GM23338 (cell line): Measurements from ENCODE around the gene MARK2.

Experiments
- CREB1 ChIP-seq: fragments of 250-450 bp; sonication (Bioruptor Pico); IDR thresholded peaks from 2 replicates; pipeline ENCODE4 v1.5.0; 2020; ENCODE audit warnings: low read depth, mild to moderate bottlenecking, moderate library complexity
- CTCF ChIP-seq, 2 experiments: fragments of 200-600 bp in 1 of 2; sonication (generic) in 1 of 2; conservative IDR thresholded peaks; 2 replicates each; pipeline versions ENCODE4 v1.5.1 to v1.6.1; 2016 to 2017; ENCODE audit warnings: antibody characterized with exemption in 2 of 2, low read depth in 2 of 2, mild to moderate bottlenecking in 2 of 2, moderate library complexity in 1 of 2
- ETS1 ChIP-seq: IDR thresholded peaks from 2 replicates; pipeline ENCODE4 v1.6.1; 2016; ENCODE audit warnings: antibody characterized with exemption
- EZH2 ChIP-seq: fragments of 200-600 bp; sonication (generic); IDR thresholded peaks from one replicate; pipeline ENCODE4 v1.8.0; 2017; ENCODE audit warnings: antibody characterized with exemption, mild to moderate bottlenecking, low read depth; ENCODE audit not compliant: unreplicated experiment
- EZH2phosphoT487 ChIP-seq: fragments of 200-600 bp; sonication (generic); IDR thresholded peaks from one replicate; pipeline ENCODE4 v1.8.1; 2018; ENCODE audit warnings: antibody characterized with exemption; ENCODE audit not compliant: unreplicated experiment
- JUNB ChIP-seq: IDR thresholded peaks from one replicate; pipeline ENCODE4 v1.6.1; 2016; ENCODE audit warnings: antibody characterized with exemption; ENCODE audit not compliant: unreplicated experiment
- POLR2AphosphoS5 ChIP-seq: IDR thresholded peaks from 2 replicates; pipeline ENCODE4 v1.6.1; 2016; ENCODE audit warnings: antibody characterized with exemption, low read depth
- REST ChIP-seq: IDR thresholded peaks from one replicate; pipeline ENCODE4 v1.6.1; 2018; ENCODE audit warnings: antibody characterized with exemption; ENCODE audit not compliant: unreplicated experiment
- ZNF114 ChIP-seq: fragments of 250-450 bp; sonication (Bioruptor Pico); IDR thresholded peaks from 2 replicates; pipeline ENCODE4 v1.5.0; 2020; ENCODE audit warnings: mild to moderate bottlenecking, moderate library complexity
- ZNF331 ChIP-seq: fragments of 250-450 bp; sonication (Bioruptor Pico); IDR thresholded peaks from 2 replicates; pipeline ENCODE4 v1.5.0; 2020; ENCODE audit warnings: low read depth, mild to moderate bottlenecking, moderate library complexity
- TF ChIP-seq, protein P1 (sequence below): fragments of 250-450 bp; sonication (Bioruptor Pico); IDR thresholded peaks from 2 replicates; pipeline ENCODE4 v1.5.0; 2020; ENCODE audit warnings: mild to moderate bottlenecking, moderate library complexity

DNA sequence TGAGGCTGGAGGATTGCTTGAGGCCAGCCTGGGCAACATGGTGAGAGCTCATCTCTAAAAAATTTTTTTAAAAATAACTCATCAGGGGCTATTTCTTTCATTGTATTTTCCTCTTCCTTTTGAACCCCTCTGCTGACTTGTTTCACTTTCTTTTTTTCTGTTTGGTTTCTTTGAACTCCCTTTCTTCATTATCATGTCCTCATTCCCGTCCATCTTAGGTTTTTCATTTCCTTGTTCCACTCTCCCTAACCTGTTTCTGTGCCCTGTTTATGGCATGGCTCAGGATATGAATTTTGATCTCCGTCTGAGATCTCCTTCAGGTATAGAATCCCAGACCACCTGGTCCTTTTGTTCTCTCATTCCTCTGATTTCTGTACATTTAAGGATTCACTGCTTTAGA, 12.5 kb downstream of the MARK2 start:
- TF ChIP-seq CTCF (conservative IDR thresholded peaks at IDR 0.05; ENCODE audit: low read depth in 2 of 2) (no peak), REST (no peak), POLR2AphosphoS5 (no peak), EZH2 (no peak), JUNB (no peak), EZH2phosphoT487 (no peak), CREB1 (CRISPR knock-in tag) (no peak), ETS1 (no peak), ZNF114 (CRISPR knock-in tag) (no peak), ZNF331 (CRISPR knock-in tag) (no peak)
- TF ChIP-seq, protein P1, sequence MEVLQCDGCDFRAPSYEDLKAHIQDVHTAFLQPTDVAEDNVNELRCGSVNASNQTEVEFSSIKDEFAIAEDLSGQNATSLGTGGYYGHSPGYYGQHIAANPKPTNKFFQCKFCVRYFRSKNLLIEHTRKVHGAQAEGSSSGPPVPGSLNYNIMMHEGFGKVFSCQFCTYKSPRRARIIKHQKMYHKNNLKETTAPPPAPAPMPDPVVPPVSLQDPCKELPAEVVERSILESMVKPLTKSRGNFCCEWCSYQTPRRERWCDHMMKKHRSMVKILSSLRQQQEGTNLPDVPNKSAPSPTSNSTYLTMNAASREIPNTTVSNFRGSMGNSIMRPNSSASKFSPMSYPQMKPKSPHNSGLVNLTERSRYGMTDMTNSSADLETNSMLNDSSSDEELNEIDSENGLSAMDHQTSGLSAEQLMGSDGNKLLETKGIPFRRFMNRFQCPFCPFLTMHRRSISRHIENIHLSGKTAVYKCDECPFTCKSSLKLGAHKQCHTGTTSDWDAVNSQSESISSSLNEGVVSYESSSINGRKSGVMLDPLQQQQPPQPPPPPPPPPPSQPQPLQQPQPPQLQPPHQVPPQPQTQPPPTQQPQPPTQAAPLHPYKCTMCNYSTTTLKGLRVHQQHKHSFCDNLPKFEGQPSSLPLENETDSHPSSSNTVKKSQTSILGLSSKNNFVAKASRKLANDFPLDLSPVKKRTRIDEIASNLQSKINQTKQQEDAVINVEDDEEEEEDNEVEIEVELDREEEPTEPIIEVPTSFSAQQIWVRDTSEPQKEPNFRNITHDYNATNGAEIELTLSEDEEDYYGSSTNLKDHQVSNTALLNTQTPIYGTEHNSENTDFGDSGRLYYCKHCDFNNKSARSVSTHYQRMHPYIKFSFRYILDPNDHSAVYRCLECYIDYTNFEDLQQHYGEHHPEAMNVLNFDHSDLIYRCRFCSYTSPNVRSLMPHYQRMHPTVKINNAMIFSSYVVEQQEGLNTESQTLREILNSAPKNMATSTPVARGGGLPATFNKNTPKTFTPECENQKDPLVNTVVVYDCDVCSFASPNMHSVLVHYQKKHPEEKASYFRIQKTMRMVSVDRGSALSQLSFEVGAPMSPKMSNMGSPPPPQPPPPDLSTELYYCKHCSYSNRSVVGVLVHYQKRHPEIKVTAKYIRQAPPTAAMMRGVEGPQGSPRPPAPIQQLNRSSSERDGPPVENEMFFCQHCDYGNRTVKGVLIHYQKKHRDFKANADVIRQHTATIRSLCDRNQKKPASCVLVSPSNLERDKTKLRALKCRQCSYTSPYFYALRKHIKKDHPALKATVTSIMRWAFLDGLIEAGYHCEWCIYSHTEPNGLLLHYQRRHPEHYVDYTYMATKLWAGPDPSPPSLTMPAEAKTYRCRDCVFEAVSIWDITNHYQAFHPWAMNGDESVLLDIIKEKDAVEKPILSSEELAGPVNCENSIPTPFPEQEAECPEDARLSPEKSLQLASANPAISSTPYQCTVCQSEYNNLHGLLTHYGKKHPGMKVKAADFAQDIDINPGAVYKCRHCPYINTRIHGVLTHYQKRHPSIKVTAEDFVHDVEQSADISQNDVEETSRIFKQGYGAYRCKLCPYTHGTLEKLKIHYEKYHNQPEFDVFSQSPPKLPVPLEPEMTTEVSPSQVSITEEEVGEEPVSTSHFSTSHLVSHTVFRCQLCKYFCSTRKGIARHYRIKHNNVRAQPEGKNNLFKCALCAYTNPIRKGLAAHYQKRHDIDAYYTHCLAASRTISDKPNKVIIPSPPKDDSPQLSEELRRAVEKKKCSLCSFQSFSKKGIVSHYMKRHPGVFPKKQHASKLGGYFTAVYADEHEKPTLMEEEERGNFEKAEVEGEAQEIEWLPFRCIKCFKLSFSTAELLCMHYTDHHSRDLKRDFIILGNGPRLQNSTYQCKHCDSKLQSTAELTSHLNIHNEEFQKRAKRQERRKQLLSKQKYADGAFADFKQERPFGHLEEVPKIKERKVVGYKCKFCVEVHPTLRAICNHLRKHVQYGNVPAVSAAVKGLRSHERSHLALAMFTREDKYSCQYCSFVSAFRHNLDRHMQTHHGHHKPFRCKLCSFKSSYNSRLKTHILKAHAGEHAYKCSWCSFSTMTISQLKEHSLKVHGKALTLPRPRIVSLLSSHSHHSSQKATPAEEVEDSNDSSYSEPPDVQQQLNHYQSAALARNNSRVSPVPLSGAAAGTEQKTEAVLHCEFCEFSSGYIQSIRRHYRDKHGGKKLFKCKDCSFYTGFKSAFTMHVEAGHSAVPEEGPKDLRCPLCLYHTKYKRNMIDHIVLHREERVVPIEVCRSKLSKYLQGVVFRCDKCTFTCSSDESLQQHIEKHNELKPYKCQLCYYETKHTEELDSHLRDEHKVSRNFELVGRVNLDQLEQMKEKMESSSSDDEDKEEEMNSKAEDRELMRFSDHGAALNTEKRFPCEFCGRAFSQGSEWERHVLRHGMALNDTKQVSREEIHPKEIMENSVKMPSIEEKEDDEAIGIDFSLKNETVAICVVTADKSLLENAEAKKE (CRISPR knock-in tag) = no peak
